Measurements from ENCODE around the gene ARF6. TPM values are rescaled to one million over a fixed set of nuclear protein-coding genes. Genes with fewer than 3 reads are reported as not detected.

The ARF6 gene
- total RNA-seq, 1 experiment from 2014 or later = 86.4 TPM

GRCh38 chr14:49905989-49906388 lies 13.1 kb downstream of the ARF6 start:
- intact Hi-C loops (cut with micrococcal nuclease) = no loop called here
- no peaks in the 10 kb centered on the region for H3K27me3 ChIP-seq (ENCODE audit: low read length)
- no peak overlapping the region for H3K4me3 ChIP-seq (ENCODE audit: low read length)
- DNase-seq (no peak), ATAC-seq (no peak)
- no peak overlapping the region for H3K4me2 ChIP-seq (ENCODE audit: low read length)
- no peaks in the 10 kb centered on the region for H3K36me3 ChIP-seq (ENCODE audit: low read depth, low read length)
- H3K4me1 ChIP-seq (ENCODE audit: insufficient read depth, low read length) = peaks cover 46% of the 10 kb centered on the region
- H3K27ac ChIP-seq (ENCODE audit: low read length) = no peak overlapping the region
- H4K20me1 ChIP-seq (ENCODE audit: low read length) = no peaks in the 10 kb centered on the region
- CTCF ChIA-PET = no interaction called here
- H3K9ac ChIP-seq (ENCODE audit: low read length) = no peak overlapping the region
- no peaks in the 10 kb centered on the region for H3K9me3 ChIP-seq (ENCODE audit: low read length)
- no TSS peak for BruUV-seq (replicated peaks)
- no peaks in the 10 kb centered on the region for H3K9me2 ChIP-seq (replicated peaks; ENCODE audit: low read length)
- H3K79me2 ChIP-seq (ENCODE audit: low read length) = peaks cover 8% of the 10 kb centered on the region; the same call in 1 of the 2 replicates
- TF ChIP-seq EZH2phosphoT487 (IDR thresholded peaks at IDR 0.05; ENCODE audit: borderline replicate concordance, low read length) = no peak
- no peak for TF ChIP-seq CTCF (conservative IDR thresholded peaks at IDR 0.05; ENCODE audit: low read depth, low read length)
- TF ChIP-seq EZH2 (IDR thresholded peaks at IDR 0.05; ENCODE audit: low read length, unreplicated experiment) = no peak
- POLR2A ChIA-PET (ENCODE audit: unreplicated experiment) = no interaction called here
- H2AFZ ChIP-seq (ENCODE audit: low read length) = no peak overlapping the region
- H3F3A ChIP-seq (ENCODE audit: low read length, unreplicated experiment) = peaks cover 10% of the 10 kb centered on the region

- H3K27ac ChIP-seq (ENCODE audit: low read length) = peak overlapping the region; percentile 85
- no TSS peak for BruUV-seq (replicated peaks)
- peaks cover 8% of the 10 kb centered on the region; the same call in 1 of the 2 replicates for H3K79me2 ChIP-seq (ENCODE audit: low read length)
- DNase-seq (peak; percentile 38), ATAC-seq (peak; percentile 32)
- 0 out of 2 replicates have a peak overlapping the region, but pooled peaks have one; percentile 5 for H2AFZ ChIP-seq (ENCODE audit: low read length)
- H4K20me1 ChIP-seq (ENCODE audit: low read length) = no peaks in the 10 kb centered on the region
- peak overlapping the region; percentile 64 for H3K4me2 ChIP-seq (ENCODE audit: low read length)
- no peaks in the 10 kb centered on the region for H3K9me3 ChIP-seq (ENCODE audit: low read length)
- H3K27me3 ChIP-seq (ENCODE audit: low read length) = no peaks in the 10 kb centered on the region
- peak overlapping the region; percentile 83 for H3K9ac ChIP-seq (ENCODE audit: low read length)
- H3K4me1 ChIP-seq (ENCODE audit: insufficient read depth, low read length) = peaks cover 53% of the 10 kb centered on the region
- H3K4me3 ChIP-seq (ENCODE audit: low read length) = peak overlapping the region; percentile 15
- CTCF ChIA-PET = interaction anchor here (0.6 to 1.9 kb wide), 4 partner anchors 23 to 45 kb away, joined by 3 to 9 read pairs (median 6); no protein-coding TSS in a partner anchor
- H3K36me3 ChIP-seq (ENCODE audit: low read depth, low read length) = no peaks in the 10 kb centered on the region
- H3K9me2 ChIP-seq (replicated peaks; ENCODE audit: low read length) = no peaks in the 10 kb centered on the region
- intact Hi-C loops (cut with micrococcal nuclease) = loop anchor here (1.0 kb wide), 3 partner anchors 9 to 138 kb away; no protein-coding TSS in a partner anchor
- TF ChIP-seq EZH2 (IDR thresholded peaks at IDR 0.05; ENCODE audit: low read length, unreplicated experiment) = no peak
- no peak for TF ChIP-seq CTCF (conservative IDR thresholded peaks at IDR 0.05; ENCODE audit: low read depth, low read length)
- TF ChIP-seq EZH2phosphoT487 (IDR thresholded peaks at IDR 0.05; ENCODE audit: borderline replicate concordance, low read length) = no peak
- POLR2A ChIA-PET (ENCODE audit: unreplicated experiment) = interaction anchor here (0.5 to 1.7 kb wide), 13 partner anchors 9 to 324 kb away, joined by 3 to 16 read pairs (median 5); partner anchors contain the start of genes ARF6 and SOS2
- peaks cover 14% of the 10 kb centered on the region for H3F3A ChIP-seq (ENCODE audit: low read length, unreplicated experiment)
These were observed 14.3 kb downstream of the ARF6 start for GRCh38 chr14:49907186-49907585.

- ChIA-PET CTCF (interaction anchor here (0.6 to 1.9 kb wide), 2 partner anchors 25 to 46 kb away, joined by 6 to 8 read pairs; no protein-coding TSS in a partner anchor), POLR2A (ENCODE audit: unreplicated experiment) (interaction anchor here (0.5 to 1.7 kb wide), 6 partner anchors 13 to 154 kb away, joined by 3 to 13 read pairs (median 4); no protein-coding TSS in a partner anchor)
- Histone ChIP-seq H3K9ac (ENCODE audit: low read length) (peak overlapping the region; percentile 83), H3K4me3 (ENCODE audit: low read length) (peak overlapping the region; percentile 33; the same call in 1 of the 2 replicates), H3K9me3 (ENCODE audit: low read length) (no peaks in the 10 kb centered on the region), H3K4me1 (ENCODE audit: insufficient read depth, low read length) (peaks cover 59% of the 10 kb centered on the region), H3K9me2 (replicated peaks; ENCODE audit: low read length) (no peaks in the 10 kb centered on the region), H3F3A (ENCODE audit: low read length, unreplicated experiment) (peaks cover 15% of the 10 kb centered on the region), H3K27ac (ENCODE audit: low read length) (peak overlapping the region; percentile 85), H3K79me2 (ENCODE audit: low read length) (peaks cover 8% of the 10 kb centered on the region; the same call in 1 of the 2 replicates), H3K4me2 (ENCODE audit: low read length) (peak overlapping the region; percentile 64), H2AFZ (ENCODE audit: low read length) (no peak overlapping the region), H4K20me1 (ENCODE audit: low read length) (no peaks in the 10 kb centered on the region), H3K36me3 (ENCODE audit: low read depth, low read length) (no peaks in the 10 kb centered on the region), H3K27me3 (ENCODE audit: low read length) (no peaks in the 10 kb centered on the region)
- peak; percentile 93 for DNase-seq
- peak; percentile 42 for ATAC-seq
- BruUV-seq (replicated peaks) = no TSS peak
- intact Hi-C loops (cut with micrococcal nuclease) = loop anchor here (1.0 to 2.0 kb wide), 5 partner anchors 16 to 93 kb away; partner anchors contain the start of gene ARF6
- TF ChIP-seq EZH2phosphoT487 (IDR thresholded peaks at IDR 0.05; ENCODE audit: borderline replicate concordance, low read length) (no peak), CTCF (conservative IDR thresholded peaks at IDR 0.05; ENCODE audit: low read depth, low read length) (no peak), EZH2 (IDR thresholded peaks at IDR 0.05; ENCODE audit: low read length, unreplicated experiment) (no peak)
These were observed 15.5 kb downstream of the ARF6 start for GRCh38 chr14:49908433-49908782.
